MM.1S (cell line): Measurements from ENCODE around the gene BAG2.

Experiments used
- EZH2phosphoT487 ChIP-seq: fragments of 300-600 bp; sonication (generic); IDR thresholded peaks from 2 replicates; pipeline ENCODE4 v1.6.1; 2018; ENCODE audit warnings: antibody characterized with exemption, low read length
- TF ChIP-seq, protein P1 (sequence below): fragments of 300-600 bp; sonication (generic); IDR thresholded peaks from 2 replicates; pipeline ENCODE4 v1.5.1; 2016; ENCODE audit warnings: antibody characterized with exemption, low read length, mixed read lengths

DNA sequence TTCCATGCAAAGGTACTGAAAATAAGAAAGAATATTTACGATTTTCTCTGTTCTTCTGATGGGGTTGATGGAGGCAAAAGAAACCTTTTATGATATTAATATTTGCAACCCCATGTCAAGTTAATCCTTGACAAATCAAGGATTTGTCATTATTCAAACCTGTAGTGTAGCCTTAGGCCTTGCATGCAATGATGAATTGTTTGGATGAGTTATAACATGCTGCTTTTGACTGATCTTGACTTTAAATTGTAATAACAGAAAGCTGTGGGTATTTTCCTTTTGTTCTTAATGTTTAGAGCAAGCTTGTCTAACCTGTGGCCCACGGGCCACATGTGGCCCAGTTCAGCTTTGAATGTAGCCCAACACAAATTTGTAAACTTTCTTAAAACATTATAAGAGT lies 13.0 kb upstream of the BAG2 start:
- TF ChIP-seq, protein P1, sequence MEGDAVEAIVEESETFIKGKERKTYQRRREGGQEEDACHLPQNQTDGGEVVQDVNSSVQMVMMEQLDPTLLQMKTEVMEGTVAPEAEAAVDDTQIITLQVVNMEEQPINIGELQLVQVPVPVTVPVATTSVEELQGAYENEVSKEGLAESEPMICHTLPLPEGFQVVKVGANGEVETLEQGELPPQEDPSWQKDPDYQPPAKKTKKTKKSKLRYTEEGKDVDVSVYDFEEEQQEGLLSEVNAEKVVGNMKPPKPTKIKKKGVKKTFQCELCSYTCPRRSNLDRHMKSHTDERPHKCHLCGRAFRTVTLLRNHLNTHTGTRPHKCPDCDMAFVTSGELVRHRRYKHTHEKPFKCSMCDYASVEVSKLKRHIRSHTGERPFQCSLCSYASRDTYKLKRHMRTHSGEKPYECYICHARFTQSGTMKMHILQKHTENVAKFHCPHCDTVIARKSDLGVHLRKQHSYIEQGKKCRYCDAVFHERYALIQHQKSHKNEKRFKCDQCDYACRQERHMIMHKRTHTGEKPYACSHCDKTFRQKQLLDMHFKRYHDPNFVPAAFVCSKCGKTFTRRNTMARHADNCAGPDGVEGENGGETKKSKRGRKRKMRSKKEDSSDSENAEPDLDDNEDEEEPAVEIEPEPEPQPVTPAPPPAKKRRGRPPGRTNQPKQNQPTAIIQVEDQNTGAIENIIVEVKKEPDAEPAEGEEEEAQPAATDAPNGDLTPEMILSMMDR = no peak
- TF ChIP-seq EZH2phosphoT487 = no peak
